Endothelial cell of umbilical vein (primary cell): ENCODE results near the gene ADIRF. TPM values are rescaled to one million over a fixed set of nuclear protein-coding genes. Genes with fewer than 3 reads are reported as not detected.
A peak's percentile ranks its signal among the peaks of the same experiment; 100 is the strongest.
"Not testable (repeated sequence)": the region's sequence is repeated elsewhere in the genome, so short reads cannot be mapped to it uniquely, and the experiment has no call there.

Experiments used
- BruUV-seq: library from RNA; stranded (reverse); fragments of 400-500 nt; replicated peaks from 2 replicates; lab custom pipeline; 2021; lab: Mats Ljungman, UMichigan
- CTCF ChIA-PET: fragments of 300-600, 350-600 bp; sonication (Branson Sonifier 250); formaldehyde crosslinking; loops from one replicate; lab custom pipeline; 2021; ENCODE audit warnings: antibody characterized with exemption, inconsistent platforms; lab: Charles Lee
- POLR2A ChIA-PET: fragments of 300-600, 350-600 bp; sonication (Branson Sonifier 250); formaldehyde crosslinking; loops from one replicate; lab custom pipeline; 2021; ENCODE audit warnings: antibody characterized with exemption, inconsistent platforms; lab: Charles Lee
- DNase-seq: peaks from one replicate; pipeline ENCODE4 v3.0.0-alpha.2; 2011; ENCODE audit warnings: low read depth, low spot score
- FAIRE-seq: peaks from 2 replicates; lab custom pipeline; 2011; peaks lifted over from hg19 to GRCh38; lab: Jason Lieb, UNC
- H2AFZ ChIP-seq: 2 replicates; pipeline ENCODE4 v1.6.0; 2012; ENCODE audit warnings: low read depth, low read length, control low read depth, inconsistent platforms
- H3K27ac ChIP-seq: 2 replicates; pipeline ENCODE4 v1.5.1; 2011; ENCODE audit warnings: low read depth, mild to moderate bottlenecking, control low read depth, low read length, moderate library complexity; ENCODE audit not compliant: insufficient read depth
- H3K27me3 ChIP-seq, 2 experiments: 2 replicates each; pipeline versions ENCODE4 v1.6.0 to v1.6.1; 2011; ENCODE audit warnings: low read length in 2 of 2, mixed read lengths in 1 of 2; ENCODE audit not compliant: control insufficient read depth in 2 of 2, insufficient read depth in 2 of 2
- H3K36me3 ChIP-seq, 2 experiments: 2 replicates in 1 of 2; 3 replicates in 1 of 2; pipeline ENCODE4 v1.5.1; 2011; ENCODE audit warnings: low read length in 2 of 2, mild to moderate bottlenecking in 1 of 2, moderate library complexity in 1 of 2; ENCODE audit not compliant: control insufficient read depth in 2 of 2, insufficient read depth in 2 of 2; ENCODE audit errors: extremely low read depth in 1 of 2
- H3K4me1 ChIP-seq: 3 replicates; pipeline ENCODE4 v1.5.1; 2011; ENCODE audit warnings: mild to moderate bottlenecking, low read length; ENCODE audit not compliant: control insufficient read depth, insufficient read depth; ENCODE audit errors: extremely low read depth
- H3K4me2 ChIP-seq: 2 replicates; pipeline ENCODE4 v1.6.1; 2011; ENCODE audit warnings: low read length, control low read depth, mixed read lengths; ENCODE audit not compliant: insufficient read depth
- H3K4me3 ChIP-seq, 3 experiments: fragments of 200-600 bp in 1 of 3; sonication (generic), shearing (Covaris generic) in 1 of 3; replicated peaks in 1 of 3; 2 replicates each; pipeline ENCODE4 v1.5.1; 2011 to 2016; ENCODE audit warnings: control low read depth in 3 of 3, low read length in 3 of 3, mild to moderate bottlenecking in 2 of 3, inconsistent platforms in 1 of 3, low read depth in 1 of 3, moderate library complexity in 1 of 3; ENCODE audit not compliant: insufficient read depth in 1 of 3
- H3K79me2 ChIP-seq: 2 replicates; pipeline ENCODE4 v1.6.0; 2012; ENCODE audit warnings: low read length, inconsistent platforms; ENCODE audit not compliant: control insufficient read depth, insufficient read depth
- H3K9ac ChIP-seq: replicated peaks from 2 replicates; pipeline ENCODE3; 2011; ENCODE audit warnings: low read length, control low read depth; ENCODE audit not compliant: insufficient read depth; ENCODE audit errors: extremely low read depth
- H3K9me1 ChIP-seq: replicated peaks from 3 replicates; pipeline ENCODE4 v1.6.0; 2011; ENCODE audit warnings: mild to moderate bottlenecking, low read length; ENCODE audit not compliant: control insufficient read depth, insufficient read depth; ENCODE audit errors: extremely low read depth
- H3K9me3 ChIP-seq: replicated peaks from 2 replicates; pipeline ENCODE4 v1.5.1; 2012; ENCODE audit warnings: low read length, inconsistent platforms; ENCODE audit not compliant: control insufficient read depth, insufficient read depth
- H4K20me1 ChIP-seq: replicated peaks from 2 replicates; pipeline ENCODE3; 2011; ENCODE audit warnings: mild to moderate bottlenecking, low read length; ENCODE audit not compliant: control insufficient read depth, insufficient read depth; ENCODE audit errors: extremely low read depth
- EZH2 ChIP-seq: IDR thresholded peaks from 2 replicates; pipeline ENCODE4 v1.6.1; 2012; ENCODE audit warnings: borderline replicate concordance, low read depth, mild to moderate bottlenecking, moderate library complexity, low read length, inconsistent platforms; ENCODE audit not compliant: severe bottlenecking
- JUN ChIP-seq: IDR thresholded peaks from 2 replicates; pipeline ENCODE4 v1.6.1; 2011; ENCODE audit warnings: borderline replicate concordance, low read depth; ENCODE audit not compliant: insufficient read length, insufficient read depth
- MYC ChIP-seq: IDR thresholded peaks from one replicate; pipeline ENCODE4 v1.6.1; 2011; ENCODE audit warnings: mild to moderate bottlenecking, low read depth, low read length
- dilution Hi-C: fragments of 300-500 bp; cut with MboI; formaldehyde crosslinking; loops from one replicate; pipeline ENCODE4 v1.15.0; 2019; ENCODE audit warnings: low sequenced_read_pairs; ENCODE audit not compliant: extremely low pct_ligation_motif_present
- intact Hi-C: fragments of 100-400 bp; cut with micrococcal nuclease; formaldehyde crosslinking; loops from one replicate; pipeline ENCODE4 v1.10.0; 2022
- polyA plus RNA-seq, 4 experiments: library from polyadenylated mRNA; depleted of rRNA in 3 of 4; stranded (reverse) in 3 of 4; unstranded in 1 of 4; fragments of >200 nt; gene quantifications; 2 replicates each; pipeline versions ENCODE4 v1.2.1 to v1.2.3, GENCODE V29; 2011 to 2012; ENCODE audit warnings: missing spikeins in 1 of 4
- total RNA-seq: library from RNA; stranded (reverse); gene quantifications from 2 replicates; pipeline ENCODE4 v1.2.3, GENCODE V29; 2021

ADIRF gene
- total and polyA plus RNA-seq, 2 donors (not counting 3 experiments of a cell fraction or from before 2014, with no cell fraction given) = 3.7 to 4.4 TPM

GRCh38 chr10:86988520-86988919, 20.2 kb downstream of the ADIRF start:
- no peak overlapping the region for H3K4me3 ChIP-seq
- FAIRE-seq (no peak), DNase-seq (peak; percentile 14)
- no peak overlapping the region for H3K9ac ChIP-seq
- H3K27me3 ChIP-seq = peaks cover 5% of the 10 kb centered on the region in 2 experiments
- BruUV-seq = no TSS peak
- ChIA-PET POLR2A (no interaction called here), CTCF (interaction anchor here (1.7 kb wide), 1 partner anchor 231 kb away, joined by 4 read pairs; no protein-coding TSS in a partner anchor)
- no peaks in the 10 kb centered on the region for H3K9me3 ChIP-seq
- TF ChIP-seq MYC = no peak
- TF ChIP-seq JUN = no peak
- TF ChIP-seq EZH2 = no peak
- intact Hi-C loops = no loop called here
- H3K79me2 ChIP-seq = no peaks in the 10 kb centered on the region
- no peaks in the 10 kb centered on the region for H3K4me1 ChIP-seq
- H3K36me3 ChIP-seq = no peaks in the 10 kb centered on the region
- H3K27ac ChIP-seq = no peak overlapping the region
- H2AFZ ChIP-seq = no peak overlapping the region
- H3K4me2 ChIP-seq = no peak overlapping the region
- H3K9me1 ChIP-seq = no peaks in the 10 kb centered on the region
- dilution Hi-C loops = no loop called here
- H4K20me1 ChIP-seq = no peaks in the 10 kb centered on the region

DNA sequence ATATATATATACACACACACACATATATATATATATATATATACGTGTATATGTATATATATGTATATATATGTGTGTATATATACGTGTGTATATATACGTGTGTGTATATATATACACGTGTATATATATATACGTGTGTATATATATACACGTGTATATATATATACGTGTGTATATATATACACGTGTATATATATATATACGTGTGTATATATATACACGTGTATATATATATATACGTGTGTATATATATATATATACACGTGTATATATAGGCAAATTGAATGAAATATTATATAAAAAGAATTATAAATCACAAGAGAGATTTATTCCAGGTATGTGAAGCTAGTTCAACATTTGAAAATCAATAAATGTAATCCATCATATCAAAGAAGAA, 23.1 kb downstream of the ADIRF start:
- intact Hi-C loops, H3K27ac ChIP-seq, H3K4me1 ChIP-seq, FAIRE-seq, H3K79me2 ChIP-seq, POLR2A ChIA-PET, H3K36me3 ChIP-seq, BruUV-seq, H2AFZ ChIP-seq, H3K4me3 ChIP-seq, dilution Hi-C loops, H3K9me1 ChIP-seq, H3K27me3 ChIP-seq, H4K20me1 ChIP-seq, H3K9ac ChIP-seq, H3K4me2 ChIP-seq, H3K9me3 ChIP-seq, DNase-seq: not testable (repeated sequence)
- CTCF ChIA-PET = interaction anchor here (0.6 to 0.9 kb wide), 2 partner anchors 12 to 18 kb away, joined by 3 read pairs; no protein-coding TSS in a partner anchor
